Measurements from ENCODE around the gene KCNJ15. TPM values are rescaled to one million over a fixed set of nuclear protein-coding genes. Genes with fewer than 3 reads are reported as not detected.

Gene KCNJ15
- total and polyA plus RNA-seq, 2 of the 4 experiments (the other 2 are of a cell fraction), result under 0.01 to 0.07 TPM

GRCh38 chr21:38254970-38255369 is 1.8 kb upstream of the KCNJ15 start:
- intact Hi-C loops (cut with micrococcal nuclease), result no loop called here
- Histone ChIP-seq H4K91ac (ENCODE audit: insufficient read depth, low read depth, low read length) (no peak overlapping the region), H3K4me2 (ENCODE audit: low read depth, low read length) (no peak overlapping the region), H2AK5ac (ENCODE audit: low read depth, low read length) (no peak overlapping the region), H3K9ac (ENCODE audit: low read depth, low read length) (no peak overlapping the region), H2BK5ac (ENCODE audit: low read depth, low read length, poor library complexity, severe bottlenecking) (no peak overlapping the region), H3K27ac (ENCODE audit: insufficient read depth, low read length) (no peak overlapping the region), H2BK120ac (ENCODE audit: low read depth, low read length) (no peak overlapping the region), H3K4me1 (ENCODE audit: control insufficient read depth, insufficient read depth, low read length) (peaks cover 7% of the 10 kb centered on the region), H2BK20ac (ENCODE audit: low read depth, low read length) (no peak overlapping the region), H3K4me3 (ENCODE audit: insufficient read depth, low read depth, low read length) (no peak overlapping the region), H3K18ac (ENCODE audit: low read depth, low read length) (no peak overlapping the region), H2AFZ (replicated peaks; ENCODE audit: low read length, poor library complexity) (no peak overlapping the region), H3K79me1 (ENCODE audit: low read depth in 1 of 2, low read length in 2 of 2) (no peaks in the 10 kb centered on the region), H2BK15ac (ENCODE audit: low read depth, low read length) (no peak overlapping the region), H4K5ac (ENCODE audit: low read depth, low read length) (no peak overlapping the region), H3K9me1 (ENCODE audit: insufficient read depth, low read length) (peaks cover 3% of the 10 kb centered on the region; the same call in 1 of the 2 replicates), H3K56ac (ENCODE audit: extremely low read depth, insufficient read depth, low read length) (no peak overlapping the region), H3K4ac (ENCODE audit: low read depth, low read length) (no peak overlapping the region), H3K23ac (ENCODE audit: low read depth, low read length) (no peak overlapping the region), H3K9me3 (ENCODE audit: control insufficient read depth, insufficient read depth, low read length) (no peaks in the 10 kb centered on the region), H2AK9ac (replicated peaks; ENCODE audit: low read depth, low read length, poor library complexity) (no peak overlapping the region), H3K36me3 (ENCODE audit: control insufficient read depth, insufficient read depth, low read length) (no peaks in the 10 kb centered on the region), H4K20me1 (ENCODE audit: insufficient read depth, low read length) (no peaks in the 10 kb centered on the region), H3K27me3 (ENCODE audit: control insufficient read depth, insufficient read depth, low read length) (no peaks in the 10 kb centered on the region), H4K8ac (ENCODE audit: low read depth in 2 of 2, low read length in 2 of 2) (no peak overlapping the region), H3K14ac (replicated peaks; ENCODE audit: low read depth, low read length) (no peak overlapping the region)
- no peak for TF ChIP-seq RAD21 (IDR thresholded peaks at IDR 0.05; ENCODE audit: low read length)
- TF ChIP-seq CEBPB (IDR thresholded peaks at IDR 0.05; ENCODE audit: low read depth, low read length), result no peak
- TF ChIP-seq ELK1 (IDR thresholded peaks at IDR 0.05; ENCODE audit: borderline replicate concordance, low read depth, low read length), result no peak
- no peak for TF ChIP-seq MAFK (IDR thresholded peaks at IDR 0.05; ENCODE audit: low read depth, low read length)
- no peak for TF ChIP-seq USF2 (IDR thresholded peaks at IDR 0.05; ENCODE audit: low read depth, low read length)
- no peak for TF ChIP-seq FOS (IDR thresholded peaks at IDR 0.05; ENCODE audit: low read depth, low read length)
- TF ChIP-seq RCOR1 (IDR thresholded peaks at IDR 0.05; ENCODE audit: insufficient replicate concordance, low read length), result no peak
- DNase-seq (no peak), ATAC-seq (ENCODE audit: low read depth) (no peak)
- POLR2A ChIA-PET (ENCODE audit: unreplicated experiment), result no interaction called here
- no TSS peak for BruUV-seq (replicated peaks)
- WGBS, 2 experiments (ENCODE audit: extremely low coverage in 2 of 2, insufficient read length in 1 of 2), result 100% methylated on average over 1 of the region's 3 CpGs; no CpG with 5 or more reads in 1 of the 2 experiments
- dilution Hi-C loops (cut with HindIII; ENCODE audit: low sequenced_read_pairs, unreplicated experiment), result no loop called here
- CTCF ChIA-PET, result no interaction called here
- in situ Hi-C loops (cut with MboI; ENCODE audit: low sequenced_read_pairs), result no loop called here

Data from IMR-90 (cell line).